Measurements from ENCODE around the gene TCF3.

The TCF3 gene

DNA sequence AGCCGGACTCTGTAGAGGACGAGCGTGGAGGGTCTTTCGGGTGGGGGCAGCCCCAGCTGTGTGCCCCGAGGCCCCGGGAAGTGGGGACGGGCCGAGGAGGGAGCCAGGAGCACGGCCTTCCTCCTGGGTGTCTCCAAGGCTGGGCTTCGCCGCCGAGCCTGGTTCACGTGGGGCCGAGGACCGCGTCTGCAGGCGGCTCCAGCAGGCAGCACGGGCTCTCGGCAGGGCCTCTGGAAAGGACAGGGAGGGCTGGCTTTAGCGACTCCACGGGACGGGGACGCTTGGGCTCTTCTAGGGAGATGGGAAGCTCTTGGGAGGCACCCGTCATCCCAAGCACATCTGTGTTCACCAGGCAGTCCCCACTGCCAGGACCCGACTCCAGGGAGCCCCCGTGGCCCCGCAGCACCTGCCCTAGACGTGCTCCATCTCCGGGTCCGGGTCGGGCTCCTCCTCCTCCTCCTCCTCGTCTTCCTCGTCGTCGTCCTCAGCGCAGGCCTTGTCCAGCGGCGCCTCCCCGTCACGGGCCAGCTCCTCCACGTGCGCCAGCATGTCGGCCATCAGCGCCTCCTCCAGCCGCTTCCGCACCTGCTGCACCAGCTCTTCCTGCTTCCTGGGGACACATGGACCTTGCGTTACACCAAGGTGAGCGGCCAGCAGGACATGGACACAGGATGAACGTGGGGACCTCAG, 74.3 kb downstream of the TCF3 start:
- DNase-seq = no peak

DNA sequence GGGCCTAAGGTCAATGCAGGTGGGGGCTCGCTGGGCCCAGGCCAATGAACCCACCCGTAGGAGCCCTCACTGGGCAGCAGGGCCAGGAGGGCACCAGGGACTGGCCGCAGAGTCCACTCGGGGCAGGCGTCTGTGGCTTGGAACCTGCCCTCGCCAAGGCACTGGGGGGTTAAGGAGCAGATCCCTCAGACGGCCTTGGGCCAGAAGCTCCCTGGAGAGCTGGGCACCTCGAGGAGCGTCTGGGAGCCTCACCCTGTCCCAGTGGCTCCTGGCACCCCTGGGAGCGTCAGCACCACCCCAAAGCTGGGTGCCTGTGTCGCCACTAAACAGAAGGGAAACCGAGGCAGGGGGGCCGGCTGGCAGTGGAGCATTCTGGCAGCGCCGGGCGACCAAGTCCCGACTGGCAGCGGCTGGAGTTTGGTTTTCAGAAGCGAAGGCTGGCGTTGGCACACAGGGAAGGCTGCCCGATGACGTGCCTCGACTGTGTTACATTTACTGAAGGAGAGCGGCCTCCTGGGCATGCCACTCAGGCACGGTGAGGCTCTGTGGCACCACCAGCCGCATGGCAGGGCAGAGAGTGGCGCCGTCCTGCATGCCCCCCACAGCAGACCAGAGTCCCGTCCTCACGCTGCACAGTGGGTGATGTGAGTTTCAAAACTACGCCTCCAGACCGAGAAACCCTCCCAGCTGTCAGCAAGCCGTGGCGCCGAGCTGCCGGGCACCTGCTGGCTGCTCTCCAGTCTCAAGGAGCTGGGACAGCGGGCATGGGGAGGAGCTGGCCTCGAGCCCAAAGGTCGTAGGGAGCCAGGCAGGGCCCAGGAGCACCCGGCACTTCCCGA, 75.1 kb downstream of the TCF3 start:
- DNase-seq = no peak

DNA sequence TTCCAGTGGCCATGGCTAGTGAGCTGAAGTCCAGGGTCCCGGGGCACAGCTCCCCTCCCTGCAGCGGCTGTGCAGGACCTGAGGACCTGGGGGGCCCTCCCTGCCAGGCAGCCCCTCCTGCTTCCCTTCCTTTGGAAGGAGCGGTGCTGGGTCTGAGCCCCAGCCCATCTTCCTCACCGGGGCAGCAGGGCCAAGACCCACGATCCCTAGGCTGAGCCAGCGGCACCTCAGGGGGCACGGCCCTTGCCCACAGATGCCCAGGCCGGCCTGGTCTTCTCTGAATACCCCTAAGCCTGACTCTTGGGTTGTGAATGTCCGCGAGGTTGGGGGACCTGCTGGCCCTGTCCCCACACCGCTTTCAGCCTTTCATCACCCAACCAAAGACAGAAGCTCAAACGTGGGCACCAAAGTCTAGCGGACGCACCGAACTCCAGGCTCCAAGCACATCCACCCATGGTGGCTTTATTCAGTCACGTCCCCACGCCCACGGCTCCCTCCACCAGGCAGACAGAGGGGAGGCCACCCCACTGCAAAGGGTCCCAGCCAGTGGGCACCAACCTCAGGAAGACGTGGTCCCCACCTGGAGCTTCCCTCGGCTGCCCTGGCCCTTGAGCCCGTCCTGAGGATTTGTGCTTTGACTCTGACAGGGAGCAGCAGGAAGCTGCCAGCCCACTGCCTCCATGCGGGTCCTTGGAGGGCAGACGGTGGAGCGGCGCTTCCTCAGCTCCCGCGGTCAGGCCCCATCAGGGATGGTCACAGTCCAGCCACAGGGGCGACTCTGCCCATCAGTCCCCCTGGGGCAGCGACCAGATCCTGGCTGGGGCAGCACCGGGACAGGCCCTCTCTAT, 75.9 kb downstream of the TCF3 start:
- no peak for DNase-seq

DNA sequence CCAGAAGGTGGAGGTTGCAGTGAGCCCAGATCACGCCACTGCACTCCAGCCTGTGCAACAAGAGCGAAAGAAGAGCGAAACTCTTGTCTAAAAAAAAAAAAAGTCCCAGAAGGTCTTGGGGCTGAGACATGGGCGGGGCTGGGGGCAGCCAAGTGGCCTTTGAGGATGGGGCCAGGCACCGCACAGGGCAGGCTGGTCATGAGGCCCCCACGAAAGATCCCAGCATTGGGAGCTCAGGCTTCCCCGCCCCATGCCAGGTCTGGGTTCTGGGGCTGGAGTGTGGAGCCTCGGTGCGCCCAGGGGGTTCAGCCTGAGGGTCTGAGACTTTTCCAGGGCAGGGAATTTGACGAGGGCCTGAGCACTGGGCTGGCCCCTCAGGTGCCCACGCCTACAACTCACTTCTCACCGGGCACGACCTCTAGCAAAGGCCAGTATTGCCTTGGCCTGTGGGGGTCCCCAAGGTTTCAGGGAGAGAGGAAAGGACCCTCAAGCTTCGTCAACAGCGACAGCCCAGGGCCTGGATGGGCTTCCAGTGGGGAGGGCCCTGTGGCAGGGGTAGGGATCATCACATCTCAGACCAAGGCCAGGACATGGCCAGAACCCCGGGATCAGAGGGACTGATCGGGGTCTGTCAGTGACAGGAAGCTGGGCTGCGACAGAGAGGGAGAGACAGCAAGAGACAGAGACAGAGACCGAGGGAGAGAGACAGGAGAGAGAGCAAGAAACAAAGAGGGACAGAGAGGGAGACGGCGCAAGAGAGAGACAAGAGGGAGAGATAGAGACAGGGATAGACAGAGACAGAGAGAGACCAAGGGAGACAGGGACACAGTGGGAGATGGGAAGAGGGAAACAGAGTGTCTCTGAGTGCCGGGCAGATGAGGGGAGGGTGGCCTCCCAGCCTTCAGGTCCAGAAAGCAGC, 76.8 kb downstream of the TCF3 start:
- no peak for DNase-seq

DNA sequence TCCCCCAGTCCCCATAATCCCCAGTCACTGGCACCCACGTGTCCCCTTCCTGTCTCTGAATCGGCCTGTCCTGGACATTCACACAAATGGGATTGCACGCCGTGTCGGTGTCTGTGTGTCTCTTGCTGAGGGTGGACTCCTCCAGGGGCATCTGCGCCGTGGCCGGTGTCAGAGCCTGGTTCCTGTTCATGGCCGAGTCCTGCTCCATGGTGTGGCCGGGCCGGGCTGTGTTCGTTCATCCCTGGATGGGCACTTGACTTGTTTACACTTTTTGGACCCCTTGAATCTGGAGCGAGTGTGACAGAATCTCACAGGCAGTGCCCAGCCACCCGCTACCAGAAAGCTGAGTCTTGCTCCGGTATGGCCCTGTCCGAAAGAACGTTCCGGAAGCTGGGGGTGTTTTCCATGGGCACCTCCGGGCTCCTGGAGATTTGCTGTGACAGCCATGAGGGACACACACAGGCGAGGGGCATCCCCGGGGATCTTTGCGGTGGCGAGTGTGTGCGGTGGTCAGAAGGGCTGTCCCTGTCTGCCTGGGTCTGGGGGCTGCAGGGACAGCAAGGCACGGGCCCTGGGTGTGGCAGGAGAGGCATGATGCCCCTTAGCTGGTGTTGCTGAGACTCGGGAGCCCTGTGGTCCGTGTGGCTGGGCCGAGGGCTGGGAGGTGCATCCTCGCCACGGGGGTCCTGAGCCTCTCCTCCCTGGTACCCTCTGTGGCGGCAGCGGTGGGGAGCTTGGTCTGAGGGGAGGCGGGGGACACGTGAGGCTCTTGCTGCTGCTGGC, 77.9 kb downstream of the TCF3 start:
- no peak for DNase-seq

DNA sequence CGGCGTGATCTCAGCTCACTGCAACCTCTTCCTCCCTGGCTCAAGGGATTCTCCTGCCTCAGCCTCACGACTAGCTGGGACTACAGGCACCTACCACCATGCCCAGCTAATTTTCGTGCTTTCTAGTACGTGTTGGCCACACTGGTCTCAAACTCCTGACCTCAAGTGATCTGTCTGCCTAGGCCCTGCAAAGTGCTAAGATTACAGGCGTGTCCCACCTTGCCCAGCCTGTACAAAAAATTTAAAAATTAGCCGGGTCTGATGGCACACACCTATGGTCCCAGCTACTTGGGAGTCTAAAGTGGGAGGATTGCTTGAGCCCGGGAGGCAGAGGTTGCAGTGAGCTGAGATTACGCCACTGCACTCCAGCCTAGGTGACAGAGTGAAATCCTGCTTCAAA, 79.6 kb downstream of the TCF3 start:
- no peak for DNase-seq

DNA sequence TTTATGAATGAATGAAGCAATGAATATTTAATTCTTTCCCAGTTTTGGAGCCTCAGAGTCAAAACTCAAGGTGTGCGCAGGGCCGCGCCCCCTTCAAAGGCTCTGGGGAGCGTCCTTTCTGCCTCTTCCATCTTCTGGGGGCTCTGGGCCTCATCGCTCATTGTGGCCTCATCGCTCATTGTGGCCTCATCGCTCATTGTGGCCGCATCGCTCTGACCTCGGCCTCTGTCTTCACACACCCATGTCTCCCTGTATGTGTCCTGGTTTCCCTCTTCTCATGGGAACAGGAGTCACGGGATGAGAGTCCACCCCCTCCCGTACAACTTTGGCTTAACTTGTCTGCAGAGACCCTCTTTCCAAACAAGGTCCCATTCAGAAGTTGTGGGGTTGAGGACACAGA, 81.1 kb downstream of the TCF3 start:
- DNase-seq = no peak

DNA sequence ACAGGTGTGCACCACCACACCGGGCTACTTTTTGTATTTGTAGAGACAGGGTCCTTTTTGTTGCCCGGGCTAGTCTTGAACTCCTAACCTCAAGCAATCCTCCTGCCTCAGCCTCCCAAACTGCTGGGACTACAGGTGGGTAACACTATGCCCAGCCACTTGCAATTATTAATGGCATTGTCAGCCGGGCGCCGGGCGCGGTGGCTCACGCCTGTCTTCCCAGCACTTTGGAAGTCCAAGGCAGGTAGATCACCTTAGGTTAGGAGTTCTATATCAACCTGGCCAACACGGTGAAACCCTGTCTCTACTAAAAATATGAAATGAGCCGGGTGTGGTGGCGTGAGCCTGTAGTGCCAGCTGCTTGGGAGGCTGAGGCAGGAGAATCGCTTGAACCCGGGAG, 81.6 kb downstream of the TCF3 start:
- DNase-seq = no peak

DNA sequence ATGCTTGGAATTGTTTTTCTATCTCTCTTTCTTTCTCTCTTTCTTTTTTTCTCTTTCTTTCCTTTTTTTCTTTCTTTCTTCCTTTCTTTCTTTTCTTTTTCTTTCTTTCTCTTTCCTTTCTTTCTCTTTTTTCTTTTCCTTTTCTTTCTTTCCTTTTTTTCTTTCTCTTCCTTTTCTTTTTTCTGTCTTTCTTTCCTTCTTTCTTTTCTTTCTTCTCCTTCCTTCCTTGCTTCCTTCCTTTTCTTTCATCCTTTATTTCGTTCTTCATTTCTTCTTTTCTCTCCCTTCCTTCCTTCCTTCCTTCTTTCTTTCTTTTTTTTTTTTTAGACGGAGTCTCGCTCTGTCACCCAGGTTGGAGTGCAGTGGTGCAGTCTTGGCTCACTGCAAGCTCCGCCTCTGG, 82.4 kb downstream of the TCF3 start:
- no peak for DNase-seq

DNA sequence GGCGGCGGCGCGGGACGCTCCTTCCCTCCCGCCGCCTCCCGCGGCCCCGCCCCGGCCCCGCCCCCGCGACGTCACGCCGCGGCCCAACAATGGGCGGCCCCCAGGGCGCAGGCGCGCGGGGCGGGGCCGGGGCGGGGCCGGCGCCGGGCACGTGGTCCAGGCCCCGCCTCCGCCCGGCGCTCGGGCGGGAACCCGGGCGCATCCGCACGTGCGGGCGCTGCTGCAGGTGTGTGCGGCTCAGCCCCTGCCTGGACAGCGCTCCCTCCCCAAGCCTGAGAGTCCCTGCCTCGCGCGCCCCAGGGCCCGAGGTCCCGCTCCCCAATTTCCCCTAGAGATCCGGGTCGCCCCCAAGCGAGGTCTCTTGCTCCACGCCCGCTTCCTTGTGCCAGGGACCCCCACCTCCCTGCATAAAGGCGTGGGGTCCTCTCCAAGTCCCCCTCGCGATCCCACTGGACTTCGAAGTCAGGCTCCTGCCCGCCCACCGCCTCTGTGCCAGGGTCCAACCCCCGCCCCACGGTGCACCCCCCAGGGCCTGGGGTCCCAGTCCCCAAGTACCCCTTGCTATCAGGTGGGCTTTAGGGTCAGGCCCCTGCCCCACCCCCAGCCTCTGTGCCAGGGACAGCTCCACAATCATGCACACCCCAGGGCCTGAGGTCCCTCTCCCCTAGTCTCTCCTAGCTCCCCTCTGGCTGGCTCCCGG, 83.9 kb downstream of the TCF3 start, which contains the start of gene MEX3D:
TSS of gene MEX3D (minus strand) at position 6 of the 700 bp plus-strand sequence. CDS start 267 bp downstream, outside the sequence.
- DNase-seq = peak; percentile 91

DNA sequence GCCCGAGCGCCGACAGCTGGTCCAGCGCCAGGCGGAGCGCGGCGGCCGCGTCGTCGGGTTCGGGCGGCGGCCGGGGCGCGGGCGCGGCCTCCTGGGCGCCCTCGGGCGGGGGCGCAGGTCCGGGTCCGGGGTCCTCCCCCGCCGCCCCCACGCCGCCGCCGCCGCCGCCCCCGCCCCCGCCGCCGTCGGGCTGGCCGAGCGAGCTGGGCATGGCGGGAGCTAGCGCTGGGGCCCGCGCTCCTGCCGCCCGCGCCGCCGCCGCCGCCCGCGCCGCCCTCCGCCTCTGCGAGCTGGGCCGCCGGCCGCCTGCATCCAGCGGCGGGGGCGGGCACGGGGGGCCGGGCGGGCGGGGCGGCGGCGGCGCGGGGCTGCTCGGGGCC, 84.6 kb downstream of the TCF3 start:
- DNase-seq = no peak

DNA sequence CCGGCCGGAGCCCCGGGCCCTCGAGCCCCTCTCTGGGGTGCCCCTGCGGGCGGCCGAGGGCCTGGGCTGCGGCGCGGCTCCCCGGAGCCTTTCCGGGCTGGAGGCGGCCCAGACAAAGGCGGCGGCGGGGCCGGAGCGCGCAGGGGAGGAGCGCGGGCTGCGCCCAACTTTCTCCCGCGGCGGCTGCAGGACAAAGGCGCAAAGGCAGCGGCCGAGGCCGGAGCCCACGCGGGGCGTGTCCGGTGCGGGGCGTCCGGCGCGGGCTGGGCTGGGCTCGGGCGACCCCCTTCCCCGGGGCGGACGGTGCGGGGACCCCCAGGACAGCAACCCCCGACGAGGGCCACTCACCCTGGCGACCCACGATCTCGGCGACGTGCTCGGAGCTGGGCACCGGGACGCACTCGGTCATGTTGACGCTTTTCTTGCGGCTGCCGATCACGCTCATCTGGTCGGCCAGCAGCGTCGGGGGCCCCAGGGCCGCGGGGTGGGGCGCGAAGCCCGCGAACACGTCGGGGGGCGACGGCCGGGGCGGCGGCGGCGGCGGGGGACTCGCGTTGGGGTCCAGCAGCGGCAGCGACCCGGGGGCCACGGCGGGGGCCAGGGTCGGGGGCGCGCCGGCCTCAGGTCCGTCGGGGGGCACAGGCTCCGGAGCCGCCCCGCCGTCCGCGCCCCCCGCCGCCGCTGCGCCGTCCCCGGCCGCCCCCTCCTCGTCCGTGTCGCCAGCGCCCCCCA, 85.1 kb downstream of the TCF3 start:
- peak; percentile 44 for DNase-seq

DNA sequence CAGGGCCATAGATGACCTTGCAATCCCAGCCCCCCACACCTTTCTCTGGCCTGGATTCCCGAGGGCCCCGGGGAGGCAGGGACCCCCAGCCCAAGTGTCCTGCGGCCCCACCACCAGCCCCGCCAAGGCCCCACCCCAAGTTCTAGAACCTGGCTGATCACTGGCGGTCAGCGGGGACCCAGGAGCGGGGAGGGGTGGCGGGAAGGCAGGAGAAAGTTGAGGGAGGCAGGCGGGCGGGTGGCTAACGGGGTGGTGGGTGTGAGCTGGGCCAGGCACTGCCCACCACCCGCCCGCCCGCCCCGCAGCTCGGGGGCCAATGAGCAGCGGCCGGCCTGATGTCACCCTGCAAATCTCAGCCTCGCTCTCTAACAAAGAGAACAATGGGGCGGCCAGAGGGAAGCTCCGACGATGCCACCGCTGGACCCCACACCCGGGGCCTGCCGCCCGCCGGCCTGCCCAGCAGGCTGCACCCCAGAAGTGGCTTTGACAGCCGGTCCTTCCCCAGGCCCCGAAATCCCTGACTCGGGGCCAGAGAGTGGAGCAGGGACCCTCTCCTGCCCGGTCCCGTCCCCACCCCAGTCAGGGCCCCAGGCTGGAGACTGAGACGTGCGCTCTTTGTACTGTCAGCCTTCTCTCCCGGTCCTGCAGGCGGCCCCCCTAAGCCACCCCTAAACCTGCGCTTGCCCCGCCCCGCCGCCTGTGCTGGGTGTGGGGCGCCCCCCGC, 85.9 kb downstream of the TCF3 start:
- DNase-seq = no peak

DNA sequence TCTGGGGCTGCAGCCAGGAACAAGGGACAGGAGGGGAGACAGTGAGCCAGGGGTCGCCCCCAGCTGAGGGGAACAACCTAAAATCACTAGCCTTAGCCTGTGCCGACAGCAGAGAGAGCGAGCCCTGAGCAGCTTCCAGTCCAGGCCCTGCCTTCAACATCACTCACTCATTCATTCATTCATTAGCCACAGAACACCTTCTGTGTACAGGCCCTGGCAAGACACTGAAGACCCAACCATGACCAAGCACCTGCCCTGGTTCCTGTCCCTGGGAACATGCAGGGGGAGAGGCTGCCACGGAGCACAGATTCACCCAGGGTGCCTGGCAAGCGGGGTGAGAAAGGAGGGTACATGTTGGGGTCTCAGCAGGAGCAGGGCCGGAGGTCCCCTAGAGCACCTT, 89.2 kb downstream of the TCF3 start:
- DNase-seq = no peak

DNA sequence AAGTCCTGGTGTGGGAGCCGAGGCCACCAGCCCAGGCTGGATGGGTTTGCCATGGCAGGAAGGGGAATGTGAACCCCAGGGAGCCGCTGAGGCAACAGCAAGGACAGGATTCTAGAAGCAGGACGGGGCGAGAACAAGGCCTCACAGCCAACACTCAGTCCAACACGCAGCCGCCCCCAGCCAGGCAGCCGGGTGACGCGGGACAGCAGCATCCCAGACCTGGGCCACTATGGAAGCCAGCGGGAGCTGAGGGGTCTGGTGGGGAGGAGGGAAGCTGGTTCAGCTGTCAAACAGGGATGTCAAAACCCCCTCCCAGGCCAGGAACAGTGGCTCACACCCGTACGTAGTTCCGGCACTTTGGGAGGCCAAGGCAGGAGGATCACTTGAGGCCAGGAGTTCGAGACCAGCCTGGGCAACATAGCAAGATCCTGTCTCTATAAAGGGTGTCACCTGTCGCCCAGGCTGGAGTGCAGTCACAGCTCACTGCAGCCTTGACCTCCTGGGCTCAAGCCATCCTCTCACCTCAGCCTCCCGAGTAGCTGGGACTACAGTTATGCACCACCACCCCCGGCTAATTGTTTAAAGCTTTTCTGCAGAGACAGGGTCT, 91.1 kb downstream of the TCF3 start:
- no peak for DNase-seq

DNA sequence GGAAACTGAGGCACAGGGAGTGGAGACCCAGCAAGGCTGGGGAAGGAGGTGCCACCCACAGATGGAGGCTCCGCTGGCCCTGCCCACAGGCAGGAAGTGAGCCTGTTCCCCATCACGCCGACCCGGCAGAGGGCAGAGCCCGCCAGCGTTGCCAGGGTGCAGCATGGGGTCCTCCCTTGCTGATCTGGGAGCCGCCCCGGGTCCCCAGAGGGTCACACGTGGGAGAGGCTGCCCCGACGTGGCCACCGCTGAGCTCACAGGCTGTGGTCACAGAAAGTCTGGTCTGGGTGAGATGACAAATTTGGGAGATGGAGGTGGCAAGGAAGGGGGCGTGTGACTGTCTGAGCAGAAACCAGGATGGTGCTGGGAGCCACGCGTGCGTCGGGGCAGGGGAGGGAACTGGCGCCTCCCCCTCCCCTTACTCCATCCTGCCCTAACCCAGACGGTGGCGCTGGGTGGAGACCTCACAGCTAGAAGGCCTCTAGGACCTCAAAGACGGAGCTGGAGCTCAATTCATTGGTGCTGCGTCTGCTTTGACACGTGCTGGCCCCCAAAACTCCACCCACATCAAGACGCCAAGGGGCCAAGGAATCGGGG, 92.0 kb downstream of the TCF3 start:
- no peak for DNase-seq
